ENCODE measurements around the gene CASZ1.

The CASZ1 gene

GRCh38 chr1:10781137-10781536 lies 15.3 kb downstream of the CASZ1 start:
- no peak for DNase-seq (ENCODE audit: extremely low spot score, insufficient read length, low read depth)
- no peak for FAIRE-seq

- FAIRE-seq (no peak), DNase-seq (ENCODE audit: extremely low spot score, insufficient read length, low read depth) (no peak)
Measured at GRCh38 chr1:10779841-10780240, 16.6 kb downstream of the CASZ1 start.

GRCh38 chr1:10779201-10779600 lies 17.2 kb downstream of the CASZ1 start:
- DNase-seq (ENCODE audit: extremely low spot score, insufficient read length, low read depth) (no peak), FAIRE-seq (no peak)

- FAIRE-seq: no peak
- DNase-seq (ENCODE audit: extremely low spot score, insufficient read length, low read depth): no peak
Measured at GRCh38 chr1:10778640-10779039, 17.8 kb downstream of the CASZ1 start.

- FAIRE-seq (no peak), DNase-seq (ENCODE audit: extremely low spot score, insufficient read length, low read depth) (no peak)
Measured at GRCh38 chr1:10777749-10778574, 18.5 kb downstream of the CASZ1 start.

GRCh38 chr1:10776190-10776905 lies 20.1 kb downstream of the CASZ1 start:
- FAIRE-seq (no peak), DNase-seq (ENCODE audit: extremely low spot score, insufficient read length, low read depth) (no peak)

GRCh38 chr1:10775763-10776162 lies 20.7 kb downstream of the CASZ1 start:
- FAIRE-seq (no peak), DNase-seq (ENCODE audit: extremely low spot score, insufficient read length, low read depth) (no peak)

GRCh38 chr1:10774615-10775310 lies 21.7 kb downstream of the CASZ1 start:
- no peak for DNase-seq (ENCODE audit: extremely low spot score, insufficient read length, low read depth)
- FAIRE-seq: no peak

- FAIRE-seq: no peak
- no peak for DNase-seq (ENCODE audit: extremely low spot score, insufficient read length, low read depth)
Measured at GRCh38 chr1:10773851-10774614, 22.4 kb downstream of the CASZ1 start.

GRCh38 chr1:10773376-10773775 lies 23.1 kb downstream of the CASZ1 start:
- no peak for FAIRE-seq

GRCh38 chr1:10772711-10773110 lies 23.7 kb downstream of the CASZ1 start:
- FAIRE-seq (no peak), DNase-seq (ENCODE audit: extremely low spot score, insufficient read length, low read depth) (no peak)

More at GRCh38 chr1:10773376-10773775, 23.1 kb downstream of the CASZ1 start:
- DNase-seq (ENCODE audit: extremely low spot score, insufficient read length, low read depth): no peak

GRCh38 chr1:10771789-10772188 lies 24.7 kb downstream of the CASZ1 start:
- DNase-seq (ENCODE audit: extremely low spot score, insufficient read length, low read depth) (no peak), FAIRE-seq (no peak)

- no peak for DNase-seq (ENCODE audit: extremely low spot score, insufficient read length, low read depth)
Measured at GRCh38 chr1:10768552-10768951, 27.9 kb downstream of the CASZ1 start.

GRCh38 chr1:10767282-10767681 lies 29.2 kb downstream of the CASZ1 start:
- FAIRE-seq: no peak
- DNase-seq (ENCODE audit: extremely low spot score, insufficient read length, low read depth): no peak

More at GRCh38 chr1:10768552-10768951, 27.9 kb downstream of the CASZ1 start:
- FAIRE-seq: no peak

GRCh38 chr1:10765734-10766478 lies 30.5 kb downstream of the CASZ1 start:
- no peak for FAIRE-seq
- no peak for DNase-seq (ENCODE audit: extremely low spot score, insufficient read length, low read depth)

- FAIRE-seq (no peak), DNase-seq (ENCODE audit: extremely low spot score, insufficient read length, low read depth) (no peak)
Measured at GRCh38 chr1:10765304-10765703, 31.1 kb downstream of the CASZ1 start.

- FAIRE-seq (no peak), DNase-seq (ENCODE audit: extremely low spot score, insufficient read length, low read depth) (no peak)
Measured at GRCh38 chr1:10764296-10764798, 32.1 kb downstream of the CASZ1 start.

GRCh38 chr1:10762875-10763274 lies 33.6 kb downstream of the CASZ1 start:
- FAIRE-seq: no peak
- DNase-seq (ENCODE audit: extremely low spot score, insufficient read length, low read depth): no peak

- no peak for DNase-seq (ENCODE audit: extremely low spot score, insufficient read length, low read depth)
- FAIRE-seq: no peak
Measured at GRCh38 chr1:10762153-10762523, 34.3 kb downstream of the CASZ1 start.

Data from GM18507 (cell line).